ENCODE data around the gene SETD3. TPM values are rescaled to one million over a fixed set of nuclear protein-coding genes. Genes with fewer than 3 reads are reported as not detected.

The SETD3 gene
- total RNA-seq, 1 donor from 2014 or later, result 119 TPM

- no peak for DNase-seq
These were observed 17.2 kb upstream of the SETD3 start for GRCh38 chr14:99497894-99498293.

GRCh38 chr14:99497341-99497740 is 16.7 kb upstream of the SETD3 start:
- DNase-seq, result no peak

DNA sequence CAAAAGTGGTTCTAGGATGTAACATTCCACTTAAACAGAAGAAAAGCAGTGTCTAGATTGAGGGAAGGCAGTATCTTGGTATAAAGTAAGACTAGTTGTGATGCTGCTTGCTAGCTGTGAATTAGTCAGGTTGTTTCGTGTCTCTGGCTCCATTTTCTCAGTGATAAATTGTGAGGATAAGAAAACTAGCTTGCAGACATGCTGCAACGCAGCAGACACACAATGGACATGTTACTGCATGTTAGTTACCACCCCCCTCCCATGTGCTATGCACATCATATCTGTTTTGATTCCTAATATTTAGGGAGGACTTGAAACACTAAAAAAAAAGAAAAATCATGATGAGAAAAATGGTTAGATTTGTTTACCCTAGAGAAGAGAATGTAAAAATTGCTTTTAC is 3.4 kb upstream of the SETD3 start:
- DNase-seq, result no peak

DNA sequence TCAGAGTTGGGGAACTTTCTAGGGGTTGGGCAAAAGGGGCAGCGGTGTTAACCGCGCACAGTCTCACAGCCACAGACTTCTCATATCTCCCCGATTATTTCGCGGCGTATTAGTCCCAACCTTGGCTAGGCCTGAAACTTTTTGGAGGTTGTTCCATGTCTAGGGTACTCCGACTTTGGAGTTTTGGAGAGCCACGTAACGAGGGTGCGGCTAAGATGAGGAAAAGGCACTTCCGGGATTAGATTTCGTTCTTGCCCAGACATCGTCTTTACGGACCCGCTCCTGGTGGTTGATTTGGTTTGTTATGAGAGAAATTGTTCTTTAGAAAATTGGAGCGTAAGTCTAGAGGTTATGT is 1.1 kb upstream of the SETD3 start:
- DNase-seq, result peak; percentile 51

- peak; percentile 100 for DNase-seq
These were observed 472 bp upstream of the SETD3 start, which contains the start of gene CCNK for GRCh38 chr14:99480917-99481744. CCNK (plus strand) TSS chr14:99481409; CDS start chr14:99492678, 11,269 bp downstream.

DNA sequence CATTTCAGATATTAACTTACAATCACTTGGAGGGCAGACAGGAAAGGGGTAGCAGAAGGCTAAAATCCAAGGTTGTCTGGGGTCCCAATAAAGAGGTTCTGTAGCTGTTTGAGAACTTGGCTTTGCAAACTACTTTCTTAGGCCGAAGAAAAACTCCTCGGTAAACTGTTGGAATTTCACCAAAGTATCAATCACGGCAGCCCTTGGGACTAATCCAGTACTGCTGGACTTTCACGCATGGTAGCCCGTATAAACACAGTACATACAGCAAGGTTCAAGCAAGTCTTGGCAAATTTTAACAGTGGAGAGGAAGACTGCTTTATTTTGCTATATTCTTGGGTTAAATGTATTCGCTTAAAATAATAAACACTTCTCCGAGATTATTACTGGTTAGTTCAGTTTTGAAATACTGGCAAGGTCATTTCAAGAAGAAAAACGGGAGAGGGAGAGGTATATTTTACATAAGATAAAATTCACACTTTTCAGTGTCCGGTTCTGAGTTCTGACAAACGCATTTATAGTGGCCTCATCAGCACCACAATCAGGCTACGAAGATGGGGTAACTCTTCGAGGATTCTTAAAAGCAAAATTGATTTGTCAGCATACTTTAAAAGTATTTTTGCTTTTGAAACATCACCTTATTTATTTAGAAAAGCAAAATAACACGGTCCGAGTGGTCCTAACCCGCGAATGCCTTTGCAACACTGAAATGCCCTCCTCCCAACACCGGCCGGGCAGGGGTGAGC is 1.3 kb downstream of the SETD3 start:
- DNase-seq, result no peak

- no peak for DNase-seq
These were observed 2.5 kb downstream of the SETD3 start for GRCh38 chr14:99478128-99478527.

- no peak for DNase-seq
These were observed 3.8 kb downstream of the SETD3 start for GRCh38 chr14:99476864-99477263.

GRCh38 chr14:99475660-99476059 is 5.0 kb downstream of the SETD3 start:
- DNase-seq, result no peak

DNA sequence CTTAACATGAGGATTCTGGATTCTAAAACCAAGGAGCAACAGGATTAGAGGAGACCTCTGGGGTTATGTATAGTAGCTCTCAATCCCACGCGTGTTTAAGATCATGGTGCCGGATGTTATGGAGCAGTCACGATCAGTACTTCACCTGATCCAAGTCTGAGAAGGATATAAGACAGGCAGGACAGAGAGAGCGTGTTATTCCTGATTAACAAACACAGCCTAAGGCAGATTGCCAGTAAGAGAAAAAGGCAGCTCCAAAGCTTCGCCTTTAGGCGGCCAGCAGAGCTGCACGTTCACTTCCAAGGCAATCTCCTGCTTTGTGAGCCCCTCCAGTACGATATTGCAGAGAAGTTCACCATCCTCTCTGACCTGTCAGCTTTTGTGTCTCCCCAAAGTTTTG is 5.5 kb downstream of the SETD3 start:
- no peak for DNase-seq

DNA sequence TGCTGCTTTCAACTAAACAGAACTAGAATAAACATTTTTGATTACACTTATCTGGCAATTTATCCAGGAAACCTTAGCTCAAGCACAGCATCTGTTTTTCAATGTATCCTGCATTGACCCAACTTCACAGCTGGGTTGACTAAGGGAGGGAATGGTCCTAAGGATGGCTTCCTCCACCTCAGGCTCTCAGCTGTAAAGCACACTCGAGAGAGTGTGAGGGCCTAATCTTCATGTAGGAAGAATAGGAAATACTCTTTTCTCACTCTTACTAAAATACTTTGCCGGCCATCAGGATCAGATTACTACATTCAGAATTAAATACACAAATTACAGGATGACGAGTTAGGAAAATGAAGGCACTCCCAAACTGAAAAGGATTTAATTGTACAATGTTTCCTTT is 7.2 kb downstream of the SETD3 start:
- no peak for DNase-seq

DNA sequence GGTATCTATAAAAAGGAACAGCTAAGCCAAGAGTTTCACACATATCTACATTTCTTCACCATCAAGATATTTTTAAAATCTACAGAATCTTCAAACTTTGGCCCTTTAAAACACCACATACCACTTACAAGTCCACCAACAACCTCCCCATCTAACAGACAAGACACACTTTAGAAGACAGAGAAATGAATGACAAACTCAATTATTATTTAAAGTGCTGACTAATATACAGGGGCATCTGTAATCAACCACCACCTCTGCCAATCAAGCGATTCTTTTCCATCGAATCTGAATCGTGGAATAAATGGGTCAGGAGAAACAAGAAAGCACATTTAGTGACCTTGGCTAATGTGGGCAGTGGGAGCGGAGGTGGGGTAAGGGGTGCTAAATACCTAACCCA is 7.7 kb downstream of the SETD3 start:
- no peak for DNase-seq

DNA sequence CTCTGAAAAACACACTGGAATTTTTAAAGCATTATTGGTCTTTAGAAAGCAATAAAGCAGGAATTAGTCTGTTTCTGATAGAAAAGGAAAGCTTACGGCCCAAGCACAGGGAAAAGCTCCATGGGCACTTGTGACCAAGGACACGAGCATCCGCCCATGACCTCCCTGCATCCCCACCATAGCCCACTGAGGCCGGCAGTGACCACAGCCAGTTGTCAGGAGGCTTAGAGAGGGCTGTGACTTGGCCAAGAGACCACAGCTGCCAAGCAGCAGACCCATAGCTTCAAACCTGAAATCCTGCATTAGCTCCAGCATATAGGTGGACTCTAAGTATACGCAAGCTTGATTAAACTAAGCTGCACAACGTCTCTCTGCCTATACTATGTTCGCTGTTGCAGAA is 8.9 kb downstream of the SETD3 start:
- no peak for DNase-seq

GRCh38 chr14:99468836-99469592 is 11.6 kb downstream of the SETD3 start:
- no peak for DNase-seq

GRCh38 chr14:99468081-99468480 is 12.6 kb downstream of the SETD3 start:
- no peak for DNase-seq

DNA sequence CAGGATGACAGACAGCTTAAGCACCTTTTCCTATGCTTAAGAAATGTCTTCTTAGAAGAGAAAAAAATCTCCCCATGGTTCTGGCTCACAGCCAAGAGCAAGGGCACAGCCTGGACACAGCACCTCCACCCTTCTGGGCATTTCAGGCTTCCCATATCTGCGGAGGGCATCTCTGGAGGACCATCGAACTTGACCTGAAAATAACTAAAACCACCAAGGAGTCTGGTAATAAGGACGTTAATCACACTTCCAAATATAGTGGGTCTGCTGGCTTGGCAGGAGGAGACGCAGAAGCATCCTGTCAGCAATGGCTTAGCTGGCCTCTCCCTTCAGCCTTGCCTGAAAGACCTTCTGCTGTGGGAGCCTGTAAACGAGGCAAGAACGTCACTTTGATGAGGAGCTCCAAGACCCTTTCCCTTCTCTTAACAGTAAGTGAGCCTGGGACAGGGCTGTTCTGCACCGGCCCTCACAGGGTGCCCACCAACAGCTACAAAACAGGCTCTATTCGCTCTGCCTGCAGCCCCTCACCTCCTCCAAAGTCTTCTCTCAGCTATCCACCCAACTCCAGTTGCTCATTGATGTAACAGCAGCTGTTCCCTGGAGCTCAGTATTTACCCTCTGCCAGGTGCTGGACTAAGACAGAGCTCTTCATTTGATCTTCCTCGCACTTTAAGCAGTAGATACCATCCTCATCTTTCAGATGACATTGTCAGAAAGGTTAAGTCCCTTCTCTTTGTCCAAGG is 13.2 kb downstream of the SETD3 start:
- DNase-seq, result peak; percentile 64

DNA sequence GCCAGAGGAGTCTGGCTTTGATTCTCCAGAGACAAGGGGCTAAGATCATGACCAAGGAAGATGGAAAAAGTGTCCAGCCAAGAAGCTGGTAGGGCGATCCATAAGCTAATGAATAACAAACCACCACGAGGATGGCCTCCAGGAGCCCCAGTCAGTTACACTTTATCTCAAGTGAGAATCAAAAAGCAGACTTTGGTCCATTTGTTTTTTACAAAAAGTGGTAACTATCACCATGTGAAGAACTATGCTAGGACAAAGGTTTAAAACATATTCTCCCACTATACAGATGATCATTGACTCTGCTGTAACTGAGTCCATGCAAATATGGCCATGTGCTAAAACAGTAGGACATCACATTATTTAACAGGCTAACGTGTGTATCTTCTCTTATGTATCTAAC is 13.9 kb downstream of the SETD3 start:
- DNase-seq, result no peak

DNA sequence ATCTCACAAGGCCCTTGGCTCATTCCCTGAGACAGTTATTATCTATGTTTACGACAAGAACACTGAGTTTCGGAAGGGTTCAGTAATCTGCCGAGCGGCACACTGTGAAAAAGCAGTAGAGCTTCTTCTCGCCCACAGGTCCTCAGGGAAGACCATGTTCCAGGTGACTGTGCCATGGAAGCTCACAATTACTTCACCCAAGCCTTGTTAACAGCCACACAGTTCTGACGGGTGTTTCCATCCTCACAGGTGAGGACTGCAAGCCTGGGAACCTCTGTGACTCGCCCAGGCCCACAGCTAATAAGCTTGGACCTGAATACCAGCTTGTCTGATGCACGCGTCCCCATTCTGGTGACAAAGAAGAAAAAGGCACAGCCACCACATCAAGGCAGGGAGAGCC is 15.4 kb downstream of the SETD3 start:
- DNase-seq, result no peak

- DNase-seq, result no peak
These were observed 16.7 kb downstream of the SETD3 start for GRCh38 chr14:99463974-99464373.

DNA sequence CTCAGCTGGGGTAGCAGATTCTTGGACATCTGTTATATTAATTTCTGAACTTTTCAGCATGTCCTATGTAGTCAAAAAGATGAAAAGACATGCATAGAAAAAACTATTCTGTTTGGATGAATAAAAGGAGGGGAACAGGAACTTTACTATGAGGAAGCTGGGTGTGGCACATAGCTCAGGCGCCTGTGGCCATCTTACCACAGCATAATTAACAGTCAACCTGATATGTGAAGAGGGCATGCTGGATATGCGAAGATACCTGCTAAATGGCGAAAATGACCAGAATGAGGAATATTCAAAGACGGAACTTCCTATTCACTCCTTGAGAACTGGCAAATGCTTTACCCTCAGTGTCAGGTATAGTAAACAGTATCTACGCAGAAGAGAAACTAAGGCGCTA is 18.4 kb downstream of the SETD3 start:
- DNase-seq, result no peak

- no peak for DNase-seq
These were observed 19.1 kb downstream of the SETD3 start for GRCh38 chr14:99461411-99462085.

- no peak for DNase-seq
These were observed 19.9 kb downstream of the SETD3 start for GRCh38 chr14:99460793-99461192.
